ENCODE data around the gene TRABD2A.
"Not testable (repeated sequence)": the region's sequence is repeated elsewhere in the genome, so short reads cannot be mapped to it uniquely, and the experiment has no call there.

TRABD2A gene

GRCh38 chr2:84776011-84776410, 104.9 kb downstream of the TRABD2A start:
- Histone ChIP-seq H3K9me3 (ENCODE audit: insufficient read depth, low read length, severe bottlenecking) (peaks cover 4% of the 10 kb centered on the region), H3K4me2 (ENCODE audit: insufficient read depth, low read length) (no peak overlapping the region), H4K20me1 (ENCODE audit: insufficient read depth, low read length) (no peaks in the 10 kb centered on the region), H3K36me3 (ENCODE audit: insufficient read depth, low read length) (no peaks in the 10 kb centered on the region), H3K27me3 (ENCODE audit: insufficient read depth, low read length, poor library complexity) (no peaks in the 10 kb centered on the region), H2AFZ (ENCODE audit: low read depth, low read length) (no peak overlapping the region), H3K4me3 (ENCODE audit: low read depth in 1 of 2, low read length in 2 of 2) (no peak overlapping the region), H3K79me2 (ENCODE audit: insufficient read depth, low read length) (no peaks in the 10 kb centered on the region), H3K4me1 (ENCODE audit: insufficient read depth, low read length) (no peaks in the 10 kb centered on the region), H3K27ac (ENCODE audit: low read length) (no peak overlapping the region), H3K9ac (ENCODE audit: low read depth, low read length) (no peak overlapping the region)
- no peak for ATAC-seq (ENCODE audit: insufficient read depth, low read depth)
- TF ChIP-seq CTCF (IDR thresholded peaks at IDR 0.05; ENCODE audit: borderline replicate concordance, extremely low read depth, low read length, poor library complexity, severe bottlenecking) (no peak), EZH2 (IDR thresholded peaks at IDR 0.05; ENCODE audit: borderline replicate concordance, low read depth, low read length, severe bottlenecking) (no peak)
- DNase-seq = no peak

- H2AFZ ChIP-seq (ENCODE audit: low read depth, low read length); H4K20me1 ChIP-seq (ENCODE audit: insufficient read depth, low read length); H3K4me1 ChIP-seq (ENCODE audit: insufficient read depth, low read length); ATAC-seq (ENCODE audit: insufficient read depth, low read depth); H3K36me3 ChIP-seq (ENCODE audit: insufficient read depth, low read length); H3K4me3 ChIP-seq (ENCODE audit: low read depth in 1 of 2, low read length in 2 of 2); H3K9ac ChIP-seq (ENCODE audit: low read depth, low read length); H3K4me2 ChIP-seq (ENCODE audit: insufficient read depth, low read length); H3K79me2 ChIP-seq (ENCODE audit: insufficient read depth, low read length); H3K27me3 ChIP-seq (ENCODE audit: insufficient read depth, low read length, poor library complexity); DNase-seq; H3K27ac ChIP-seq (ENCODE audit: low read length); H3K9me3 ChIP-seq (ENCODE audit: insufficient read depth, low read length, severe bottlenecking): not testable (repeated sequence)
These were observed 107.3 kb downstream of the TRABD2A start for GRCh38 chr2:84773562-84773961.

All from DND-41 (cell line).